ENCODE measurements around the gene PRDM2. TPM values are rescaled to one million over a fixed set of nuclear protein-coding genes. Genes with fewer than 3 reads are reported as not detected.

Gene PRDM2
- polyA plus RNA-seq, 1 of the 3 experiments (the other 2 are of a cell fraction): 7.2 TPM

GRCh38 chr1:13799502-13800283 is 99.7 kb downstream of the PRDM2 start:
- Histone ChIP-seq H3K4me2 (no peak overlapping the region), H3K4me3 (ENCODE audit: low read depth in 2 of 2, low read length in 1 of 2) (no peak overlapping the region), H3K4me1 (ENCODE audit: control insufficient read depth in 1 of 2, insufficient read depth in 2 of 2, low read depth in 1 of 2, low read length in 1 of 2) (no peaks in the 10 kb centered on the region; a peak in 1 of 4 replicates), H3K79me2 (ENCODE audit: insufficient read depth) (peaks cover 4% of the 10 kb centered on the region; the same call in 1 of the 2 replicates), H3K9me3 (no peaks in the 10 kb centered on the region), H3K27me3 (ENCODE audit: insufficient read depth) (no peaks in the 10 kb centered on the region), H3K27ac (ENCODE audit: low read depth in 2 of 2, low read length in 1 of 2) (no peak overlapping the region), H2AFZ (ENCODE audit: low read depth) (no peak overlapping the region), H3F3A (replicated peaks; ENCODE audit: insufficient read depth) (no peaks in the 10 kb centered on the region), H3K36me3 (replicated peaks in 1 of 2; ENCODE audit: control insufficient read depth in 1 of 2, insufficient read depth in 2 of 2, low read length in 1 of 2) (peaks cover 0 to under 1% of the 10 kb centered on the region in 2 experiments), H4K20me1 (ENCODE audit: insufficient read depth) (no peaks in the 10 kb centered on the region; the same call in 1 of the 2 replicates), H3K9ac (no peak overlapping the region), H3K9me2 (no peaks in the 10 kb centered on the region)
- POLR2A ChIA-PET: no interaction called here
- TF ChIP-seq POLR2AphosphoS5 (IDR thresholded peaks at IDR 0.05; ENCODE audit: low read depth, low read length) (no peak), FOSL2 (IDR thresholded peaks at IDR 0.05; ENCODE audit: borderline replicate concordance, low read depth) (no peak), RXRA (IDR thresholded peaks at IDR 0.05; ENCODE audit: borderline replicate concordance, low read depth) (no peak), FOXM1 (IDR thresholded peaks at IDR 0.05; ENCODE audit: low read depth) (no peak), MEF2A (IDR thresholded peaks at IDR 0.05; ENCODE audit: borderline replicate concordance, low read depth) (no peak), EP300 (IDR thresholded peaks at IDR 0.05; ENCODE audit: borderline replicate concordance in 1 of 2, low read depth in 1 of 2, low read length in 1 of 2) (no peak), JUND (IDR thresholded peaks at IDR 0.05) (no peak), MXI1 (IDR thresholded peaks at IDR 0.05; ENCODE audit: low read depth, low read length) (no peak), NRF1 (IDR thresholded peaks at IDR 0.05; ENCODE audit: low read depth, low read length) (no peak), TCF12 (IDR thresholded peaks at IDR 0.05) (no peak), EZH2phosphoT487 (IDR thresholded peaks at IDR 0.05; ENCODE audit: borderline replicate concordance, low read depth) (no peak), USF2 (IDR thresholded peaks at IDR 0.05; ENCODE audit: borderline replicate concordance, low read depth, low read length) (no peak), GABPA (IDR thresholded peaks at IDR 0.05; ENCODE audit: low read depth) (no peak), YY1 (IDR thresholded peaks at IDR 0.05; ENCODE audit: low read depth) (no peak), CHD2 (IDR thresholded peaks at IDR 0.05; ENCODE audit: low read length, partially characterized antibody) (no peak), ELF1 (IDR thresholded peaks at IDR 0.05) (no peak)
- TF ChIP-seq, protein P1, sequence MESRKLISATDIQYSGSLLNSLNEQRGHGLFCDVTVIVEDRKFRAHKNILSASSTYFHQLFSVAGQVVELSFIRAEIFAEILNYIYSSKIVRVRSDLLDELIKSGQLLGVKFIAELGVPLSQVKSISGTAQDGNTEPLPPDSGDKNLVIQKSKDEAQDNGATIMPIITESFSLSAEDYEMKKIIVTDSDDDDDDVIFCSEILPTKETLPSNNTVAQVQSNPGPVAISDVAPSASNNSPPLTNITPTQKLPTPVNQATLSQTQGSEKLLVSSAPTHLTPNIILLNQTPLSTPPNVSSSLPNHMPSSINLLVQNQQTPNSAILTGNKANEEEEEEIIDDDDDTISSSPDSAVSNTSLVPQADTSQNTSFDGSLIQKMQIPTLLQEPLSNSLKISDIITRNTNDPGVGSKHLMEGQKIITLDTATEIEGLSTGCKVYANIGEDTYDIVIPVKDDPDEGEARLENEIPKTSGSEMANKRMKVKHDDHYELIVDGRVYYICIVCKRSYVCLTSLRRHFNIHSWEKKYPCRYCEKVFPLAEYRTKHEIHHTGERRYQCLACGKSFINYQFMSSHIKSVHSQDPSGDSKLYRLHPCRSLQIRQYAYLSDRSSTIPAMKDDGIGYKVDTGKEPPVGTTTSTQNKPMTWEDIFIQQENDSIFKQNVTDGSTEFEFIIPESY (IDR thresholded peaks at IDR 0.05; ENCODE audit: borderline replicate concordance, low read depth): no peak
- TF ChIP-seq, protein P2, sequence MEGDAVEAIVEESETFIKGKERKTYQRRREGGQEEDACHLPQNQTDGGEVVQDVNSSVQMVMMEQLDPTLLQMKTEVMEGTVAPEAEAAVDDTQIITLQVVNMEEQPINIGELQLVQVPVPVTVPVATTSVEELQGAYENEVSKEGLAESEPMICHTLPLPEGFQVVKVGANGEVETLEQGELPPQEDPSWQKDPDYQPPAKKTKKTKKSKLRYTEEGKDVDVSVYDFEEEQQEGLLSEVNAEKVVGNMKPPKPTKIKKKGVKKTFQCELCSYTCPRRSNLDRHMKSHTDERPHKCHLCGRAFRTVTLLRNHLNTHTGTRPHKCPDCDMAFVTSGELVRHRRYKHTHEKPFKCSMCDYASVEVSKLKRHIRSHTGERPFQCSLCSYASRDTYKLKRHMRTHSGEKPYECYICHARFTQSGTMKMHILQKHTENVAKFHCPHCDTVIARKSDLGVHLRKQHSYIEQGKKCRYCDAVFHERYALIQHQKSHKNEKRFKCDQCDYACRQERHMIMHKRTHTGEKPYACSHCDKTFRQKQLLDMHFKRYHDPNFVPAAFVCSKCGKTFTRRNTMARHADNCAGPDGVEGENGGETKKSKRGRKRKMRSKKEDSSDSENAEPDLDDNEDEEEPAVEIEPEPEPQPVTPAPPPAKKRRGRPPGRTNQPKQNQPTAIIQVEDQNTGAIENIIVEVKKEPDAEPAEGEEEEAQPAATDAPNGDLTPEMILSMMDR (IDR thresholded peaks at IDR 0.05): no peak
- TF ChIP-seq, protein P3, sequence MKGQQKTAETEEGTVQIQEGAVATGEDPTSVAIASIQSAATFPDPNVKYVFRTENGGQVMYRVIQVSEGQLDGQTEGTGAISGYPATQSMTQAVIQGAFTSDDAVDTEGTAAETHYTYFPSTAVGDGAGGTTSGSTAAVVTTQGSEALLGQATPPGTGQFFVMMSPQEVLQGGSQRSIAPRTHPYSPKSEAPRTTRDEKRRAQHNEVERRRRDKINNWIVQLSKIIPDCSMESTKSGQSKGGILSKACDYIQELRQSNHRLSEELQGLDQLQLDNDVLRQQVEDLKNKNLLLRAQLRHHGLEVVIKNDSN (IDR thresholded peaks at IDR 0.05; ENCODE audit: borderline replicate concordance, low read depth): no peak
- CTCF ChIA-PET: no interaction called here
- DNase-seq: no peak
- WGBS (ENCODE audit: low lambda C conversion rate): 95% methylated on average over 10 of the region's 10 CpGs
